Uterus (tissue), 2 donors: ENCODE measurements around the gene ZDHHC11B.
"Not testable (repeated sequence)": the region's sequence is repeated elsewhere in the genome, so short reads cannot be mapped to it uniquely, and the experiment has no call there.

Experiments used
- POLR2A ChIP-seq, 2 donors: fragments of 450-650 bp; IDR thresholded peaks; one replicate each; pipeline ENCODE4 v1.6.1; 2016; ENCODE audit warnings: antibody characterized with exemption in 2 of 2, mild to moderate bottlenecking in 1 of 2, moderate library complexity in 1 of 2
- TF ChIP-seq, protein P1 (sequence below), 4 experiments: fragments of 200-600 bp in 2 of 4; fragments of 450-650 bp in 2 of 4; sonication (generic) in 2 of 4; IDR thresholded peaks; one replicate each; pipeline ENCODE4 v1.5.1; 2016 to 2019; ENCODE audit warnings: antibody characterized with exemption in 4 of 4, mild to moderate bottlenecking in 2 of 4, moderate library complexity in 1 of 4

- TF ChIP-seq, protein P1, sequence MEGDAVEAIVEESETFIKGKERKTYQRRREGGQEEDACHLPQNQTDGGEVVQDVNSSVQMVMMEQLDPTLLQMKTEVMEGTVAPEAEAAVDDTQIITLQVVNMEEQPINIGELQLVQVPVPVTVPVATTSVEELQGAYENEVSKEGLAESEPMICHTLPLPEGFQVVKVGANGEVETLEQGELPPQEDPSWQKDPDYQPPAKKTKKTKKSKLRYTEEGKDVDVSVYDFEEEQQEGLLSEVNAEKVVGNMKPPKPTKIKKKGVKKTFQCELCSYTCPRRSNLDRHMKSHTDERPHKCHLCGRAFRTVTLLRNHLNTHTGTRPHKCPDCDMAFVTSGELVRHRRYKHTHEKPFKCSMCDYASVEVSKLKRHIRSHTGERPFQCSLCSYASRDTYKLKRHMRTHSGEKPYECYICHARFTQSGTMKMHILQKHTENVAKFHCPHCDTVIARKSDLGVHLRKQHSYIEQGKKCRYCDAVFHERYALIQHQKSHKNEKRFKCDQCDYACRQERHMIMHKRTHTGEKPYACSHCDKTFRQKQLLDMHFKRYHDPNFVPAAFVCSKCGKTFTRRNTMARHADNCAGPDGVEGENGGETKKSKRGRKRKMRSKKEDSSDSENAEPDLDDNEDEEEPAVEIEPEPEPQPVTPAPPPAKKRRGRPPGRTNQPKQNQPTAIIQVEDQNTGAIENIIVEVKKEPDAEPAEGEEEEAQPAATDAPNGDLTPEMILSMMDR (IDR thresholded peaks at IDR 0.05) = not testable (repeated sequence)
- TF ChIP-seq POLR2A (IDR thresholded peaks at IDR 0.05) = not testable (repeated sequence)
These were observed 714 bp upstream of the ZDHHC11B start for GRCh38 chr5:785181-785705.
